DND-41 (cell line): ENCODE data around the gene NAB2.

Source experiments
- ATAC-seq: fragments of 200-7000 bp; cut with Tn5 transposase; 3 replicates; pipeline ENCODE4 v1.9.1; 2021; ENCODE audit warnings: low read depth; ENCODE audit not compliant: insufficient read depth
- DNase-seq: peaks from one replicate; pipeline ENCODE4 v3.0.0-alpha.2; 2020
- H2AFZ ChIP-seq: 2 replicates; pipeline ENCODE4 v1.6.0; 2012; ENCODE audit warnings: low read depth, low read length
- H3K27ac ChIP-seq: 2 replicates; pipeline ENCODE4 v1.5.1; 2012; ENCODE audit warnings: low read length, inconsistent platforms
- H3K27me3 ChIP-seq: fragments of 200-600 bp; sonication (generic); 2 replicates; pipeline ENCODE4 v1.6.0; 2012; ENCODE audit warnings: low read length, mild to moderate bottlenecking, inconsistent platforms; ENCODE audit not compliant: insufficient read depth, poor library complexity
- H3K36me3 ChIP-seq: 2 replicates; pipeline ENCODE4 v1.5.1; 2012; ENCODE audit warnings: low read length, inconsistent platforms; ENCODE audit not compliant: insufficient read depth
- H3K4me1 ChIP-seq: 2 replicates; pipeline ENCODE4 v1.5.1; 2012; ENCODE audit warnings: mild to moderate bottlenecking, low read length; ENCODE audit not compliant: insufficient read depth
- H3K4me2 ChIP-seq: 2 replicates; pipeline ENCODE4 v1.6.0; 2012; ENCODE audit warnings: mild to moderate bottlenecking, moderate library complexity, low read length, inconsistent platforms; ENCODE audit not compliant: insufficient read depth
- H3K4me3 ChIP-seq, 2 experiments: fragments of 200-600 bp in 1 of 2; shearing (Covaris generic) in 1 of 2; 2 replicates each; pipeline ENCODE4 v1.5.1; 2012 to 2016; ENCODE audit warnings: inconsistent platforms in 2 of 2, low read length in 2 of 2, mild to moderate bottlenecking in 2 of 2, low read depth in 1 of 2, moderate library complexity in 1 of 2
- H3K79me2 ChIP-seq: 2 replicates; pipeline ENCODE4 v1.6.0; 2012; ENCODE audit warnings: low read length, inconsistent platforms; ENCODE audit not compliant: insufficient read depth
- H3K9ac ChIP-seq: 2 replicates; pipeline ENCODE4 v1.6.0; 2012; ENCODE audit warnings: low read depth, mild to moderate bottlenecking, inconsistent platforms, low read length, moderate library complexity
- H3K9me3 ChIP-seq: 2 replicates; pipeline ENCODE4 v1.5.1; 2012; ENCODE audit warnings: low read length, moderate library complexity, mild to moderate bottlenecking, inconsistent platforms; ENCODE audit not compliant: insufficient read depth, severe bottlenecking
- H4K20me1 ChIP-seq: 2 replicates; pipeline ENCODE4 v1.6.0; 2012; ENCODE audit warnings: low read length; ENCODE audit not compliant: insufficient read depth
- CTCF ChIP-seq: IDR thresholded peaks from 2 replicates; pipeline ENCODE4 v1.5.1; 2012; ENCODE audit warnings: borderline replicate concordance, low read length, moderate library complexity, mild to moderate bottlenecking; ENCODE audit not compliant: poor library complexity, severe bottlenecking; ENCODE audit errors: extremely low read depth
- EZH2 ChIP-seq: IDR thresholded peaks from 3 replicates; pipeline ENCODE4 v1.6.1; 2012; ENCODE audit warnings: borderline replicate concordance, low read depth, mild to moderate bottlenecking, moderate library complexity, low read length, inconsistent platforms; ENCODE audit not compliant: severe bottlenecking

NAB2 gene

GRCh38 chr12:57127726-57128518 lies 39.0 kb downstream of the NAB2 start, which contains the start of gene LRP1:
LRP1 (plus strand) TSS chr12:57128483; CDS start chr12:57128965, 482 bp downstream.
- H3K4me3 ChIP-seq: peak within 1 kb of the TSS; percentile 72 to 90
- peak; percentile 8 for TF ChIP-seq CTCF
- TF ChIP-seq EZH2: peak; percentile 66
- H3K9ac ChIP-seq: peak within 1 kb of the TSS; percentile 68
- H2AFZ ChIP-seq: peak within 1 kb of the TSS; percentile 98
- peak within 1 kb of the TSS; percentile 99 for H3K4me2 ChIP-seq
- H3K27ac ChIP-seq: peak within 1 kb of the TSS; percentile 45; the same call in 1 of the 2 replicates
- no peaks in the 10 kb centered on the region for H3K9me3 ChIP-seq
- no peaks in the 10 kb centered on the region for H3K79me2 ChIP-seq
- H3K4me1 ChIP-seq: peaks cover 16% of the 10 kb centered on the region
- no peaks in the 10 kb centered on the region for H3K36me3 ChIP-seq
- no peaks in the 10 kb centered on the region for H4K20me1 ChIP-seq
- peaks cover 39% of the 10 kb centered on the region for H3K27me3 ChIP-seq
- ATAC-seq (peak; percentile 69), DNase-seq (peak; percentile 81)

- peak overlapping the region; percentile 72 to 90; a peak in 3 of 4 replicates for H3K4me3 ChIP-seq
- no peaks in the 10 kb centered on the region for H3K79me2 ChIP-seq
- no peaks in the 10 kb centered on the region for H3K9me3 ChIP-seq
- H3K36me3 ChIP-seq: no peaks in the 10 kb centered on the region
- peaks cover 16% of the 10 kb centered on the region for H3K4me1 ChIP-seq
- peak overlapping the region; percentile 68; the same call in 1 of the 2 replicates for H3K9ac ChIP-seq
- peaks cover 39% of the 10 kb centered on the region for H3K27me3 ChIP-seq
- TF ChIP-seq CTCF (no peak), EZH2 (no peak)
- H3K27ac ChIP-seq: no peak overlapping the region
- H3K4me2 ChIP-seq: peak overlapping the region; percentile 99
- no peaks in the 10 kb centered on the region for H4K20me1 ChIP-seq
- ATAC-seq (no peak), DNase-seq (no peak)
- H2AFZ ChIP-seq: peak overlapping the region; percentile 98
Measured at GRCh38 chr12:57128519-57129247, 39.8 kb downstream of the NAB2 start.

- Histone ChIP-seq H4K20me1 (no peaks in the 10 kb centered on the region), H3K36me3 (no peaks in the 10 kb centered on the region), H3K27ac (no peak overlapping the region), H3K9me3 (no peaks in the 10 kb centered on the region), H3K4me3 (no peak overlapping the region), H3K79me2 (no peaks in the 10 kb centered on the region), H3K27me3 (peaks cover 39% of the 10 kb centered on the region), H3K4me1 (peaks cover 16% of the 10 kb centered on the region), H2AFZ (no peak overlapping the region), H3K9ac (no peak overlapping the region), H3K4me2 (no peak overlapping the region)
- no peak for TF ChIP-seq CTCF
- no peak for TF ChIP-seq EZH2
- DNase-seq: no peak
- ATAC-seq: no peak
Measured at GRCh38 chr12:57129321-57129842, 40.5 kb downstream of the NAB2 start.
